GM19035 (cell line): ENCODE data around the gene NSD1.
"Not testable (repeated sequence)": the region's sequence is repeated elsewhere in the genome, so short reads cannot be mapped to it uniquely, and the experiment has no call there.

ENCODE experiments used
- ATAC-seq: cut with Tn5 transposase; IDR thresholded peaks from one replicate; pipeline ENCODE4 v1.9.1; 2021; ENCODE audit not compliant: unreplicated experiment

Gene NSD1

DNA sequence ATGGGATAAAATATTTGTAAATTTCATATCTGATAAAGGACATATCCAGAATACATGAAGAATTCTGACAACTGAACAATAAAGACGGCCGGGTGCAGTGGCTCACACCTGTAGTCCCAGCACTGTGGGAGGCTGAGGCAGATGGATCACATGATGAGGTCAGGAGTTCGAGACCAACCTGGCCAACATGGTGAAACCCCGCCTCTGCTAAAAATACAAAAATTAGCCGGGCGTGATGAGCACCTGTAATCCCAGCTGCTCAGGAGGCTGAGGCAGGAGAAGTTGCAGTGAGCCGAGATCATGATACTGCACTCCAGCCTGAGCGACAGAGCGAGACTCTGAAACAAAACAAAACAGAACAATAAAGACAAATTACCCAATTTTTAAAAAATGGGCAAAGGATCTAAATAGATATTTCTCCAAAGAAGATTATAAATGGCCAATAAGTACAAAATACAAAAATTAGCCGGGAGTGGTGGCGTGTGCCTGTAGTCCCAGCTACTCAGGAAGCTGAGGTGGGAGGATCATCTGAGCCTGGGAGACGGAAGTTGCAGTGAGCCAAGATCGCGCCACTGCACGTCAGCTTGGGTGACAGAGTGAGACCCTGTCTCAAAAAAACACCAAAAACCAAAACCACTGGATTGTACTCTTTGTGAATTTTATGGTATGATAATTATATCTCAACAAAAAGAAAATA lies 9.6 kb upstream of the NSD1 start:
- ATAC-seq, result no peak

DNA sequence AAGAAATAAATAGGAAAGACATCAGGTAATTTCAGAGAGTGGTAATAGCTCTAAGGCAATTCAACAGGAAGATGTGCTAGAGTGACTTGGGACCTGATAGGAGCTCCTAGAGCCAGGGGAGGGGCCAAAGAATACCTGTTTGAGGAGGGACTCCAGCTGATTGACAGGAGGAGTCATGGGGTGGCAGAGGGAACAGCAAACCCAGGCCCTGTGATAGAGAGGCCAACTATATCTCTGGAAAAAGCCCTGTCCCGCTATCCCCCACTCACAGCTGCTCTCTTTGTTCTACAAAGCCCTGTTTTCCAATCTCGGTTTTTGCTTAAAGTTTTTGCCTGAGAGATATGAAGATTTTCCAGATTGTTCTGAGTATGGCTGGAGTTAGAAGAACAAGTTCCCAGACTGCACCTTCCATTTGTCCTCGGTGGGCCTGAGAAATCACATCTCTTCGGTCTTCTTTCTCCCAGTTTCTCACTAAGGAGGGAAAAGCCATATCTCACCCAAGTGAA lies 9.0 kb upstream of the NSD1 start:
- ATAC-seq, result no peak

DNA sequence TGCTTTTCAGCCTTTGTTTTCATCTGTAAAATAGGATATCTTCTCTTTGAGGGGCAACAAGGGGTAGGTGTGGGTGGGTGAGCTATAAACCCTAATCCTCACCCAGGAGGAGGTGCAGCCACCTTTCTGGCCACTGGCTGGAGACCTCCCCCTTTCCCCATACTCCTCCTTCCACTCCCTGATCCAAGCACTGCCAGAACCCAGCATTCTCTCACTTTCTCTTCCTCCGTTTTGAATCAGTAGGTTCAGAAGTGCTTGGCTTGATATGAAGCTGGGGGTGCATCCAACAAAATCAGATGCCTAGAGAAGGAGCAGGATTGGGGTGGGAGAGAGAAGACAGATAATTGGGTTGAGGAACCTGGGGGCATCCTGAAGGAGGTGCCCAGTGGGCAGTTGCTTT lies 6.8 kb upstream of the NSD1 start:
- no peak for ATAC-seq

DNA sequence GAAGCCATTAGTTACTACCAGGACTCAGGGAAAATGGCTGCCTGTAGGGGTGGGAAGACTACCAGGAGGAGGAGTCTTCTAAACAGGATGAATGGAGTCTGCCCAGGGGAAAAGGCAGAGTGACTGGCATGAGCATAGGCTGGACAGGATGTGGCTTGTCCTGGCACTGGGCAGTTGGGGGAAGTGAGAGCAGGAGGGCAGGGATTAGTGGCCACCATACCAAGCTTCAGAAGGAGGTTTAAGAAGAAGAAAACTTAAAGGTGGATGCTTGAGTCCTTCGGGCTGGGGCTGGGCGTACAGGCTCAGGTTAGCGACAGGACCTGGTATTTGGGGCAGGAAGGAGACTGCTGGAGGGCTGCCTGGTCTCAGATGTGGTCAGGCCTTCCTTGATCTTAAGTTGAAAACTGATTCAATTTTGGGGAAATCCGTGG lies 5.0 kb upstream of the NSD1 start:
- no peak for ATAC-seq

DNA sequence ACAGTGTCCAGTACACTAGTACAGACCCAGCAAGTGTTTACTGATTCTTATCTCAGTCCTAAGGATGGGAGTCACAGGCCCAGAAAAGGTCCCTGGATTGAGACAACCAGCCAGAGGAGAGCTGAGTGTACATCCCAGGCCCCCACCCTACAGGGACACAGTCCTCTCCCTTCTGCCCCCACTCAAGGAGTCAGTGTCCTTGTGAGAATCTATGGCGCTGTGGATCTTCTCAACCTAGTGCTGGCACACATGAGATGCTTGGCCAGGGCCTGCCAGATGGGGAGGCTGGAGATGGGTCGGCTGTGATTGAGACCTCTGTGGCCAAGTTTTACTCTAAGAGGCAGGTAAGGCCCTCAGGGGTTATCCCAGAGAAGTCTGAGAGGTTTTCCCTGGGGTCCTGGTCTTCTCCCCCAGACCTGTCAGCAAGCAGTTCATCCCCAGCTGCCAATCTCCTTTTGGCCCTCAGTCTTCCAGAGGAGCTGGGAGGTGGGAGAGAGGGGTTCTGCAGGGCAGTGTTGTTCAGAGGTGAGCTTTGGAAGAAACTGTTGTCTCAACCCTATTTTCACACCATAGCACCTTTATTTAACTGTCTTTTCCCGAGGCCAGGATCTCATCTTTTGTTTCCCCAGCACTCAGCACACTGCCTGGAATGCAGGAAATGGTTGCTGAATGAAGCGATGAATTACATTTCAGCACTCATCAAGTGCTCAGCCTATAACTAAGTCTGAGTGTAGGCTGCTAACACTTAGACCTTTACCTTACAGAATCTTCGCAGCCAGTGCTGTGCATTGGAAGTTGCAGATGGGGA lies 3.2 kb upstream of the NSD1 start:
- ATAC-seq, result no peak

DNA sequence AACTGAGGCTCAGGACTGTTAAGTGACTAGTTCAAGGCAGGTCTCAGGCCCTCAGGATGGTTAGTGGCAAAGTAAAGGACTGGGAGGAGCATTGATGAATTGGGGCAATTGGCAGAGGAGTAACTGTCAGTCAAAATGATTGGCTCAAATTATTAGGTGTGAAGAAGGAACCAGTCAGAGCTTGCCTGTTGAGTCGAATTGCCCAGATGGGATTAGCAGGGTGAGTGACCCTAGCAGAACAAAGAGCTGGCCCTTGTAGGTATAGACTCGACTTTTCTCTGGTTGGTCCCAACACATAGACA lies 2.6 kb upstream of the NSD1 start:
- no peak for ATAC-seq

DNA sequence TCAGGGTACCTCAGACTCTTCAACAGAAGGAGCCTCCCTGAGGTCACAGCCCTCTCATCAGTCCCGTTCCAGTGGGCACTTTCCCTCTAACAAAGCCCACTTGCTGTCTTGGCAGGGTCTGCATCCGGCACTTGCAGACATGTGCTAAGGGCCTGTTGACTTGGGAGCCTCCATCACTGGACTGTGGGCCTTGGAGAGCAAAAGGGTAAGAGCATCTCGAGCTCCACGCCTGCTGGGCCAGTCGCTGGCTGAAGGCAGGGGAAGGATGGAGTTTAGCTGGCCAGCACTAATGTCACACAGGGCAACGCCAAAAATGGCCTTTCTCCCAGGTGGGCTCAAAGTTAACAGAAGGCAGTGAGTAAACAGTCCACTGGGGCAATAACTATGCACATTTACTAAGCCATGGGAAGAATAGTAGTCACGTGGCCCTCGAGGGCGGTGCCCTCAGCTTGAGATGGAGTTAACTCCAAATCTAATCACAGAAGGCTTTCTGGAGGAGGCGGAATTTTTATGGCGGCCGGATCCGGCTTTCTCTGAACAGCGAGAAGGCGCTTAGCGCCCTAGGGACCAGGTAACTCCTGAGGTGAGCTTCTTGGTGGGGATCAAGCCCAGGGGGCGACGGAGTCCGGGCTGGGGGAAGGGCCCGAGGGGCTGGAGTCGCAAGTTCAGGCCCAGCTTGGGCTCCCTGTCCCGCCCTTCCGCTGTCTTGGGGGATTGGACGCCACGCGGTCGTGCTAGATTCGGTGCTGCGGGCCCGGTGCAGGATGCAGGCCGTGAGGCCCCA lies 2.0 kb upstream of the NSD1 start:
- ATAC-seq, result no peak

DNA sequence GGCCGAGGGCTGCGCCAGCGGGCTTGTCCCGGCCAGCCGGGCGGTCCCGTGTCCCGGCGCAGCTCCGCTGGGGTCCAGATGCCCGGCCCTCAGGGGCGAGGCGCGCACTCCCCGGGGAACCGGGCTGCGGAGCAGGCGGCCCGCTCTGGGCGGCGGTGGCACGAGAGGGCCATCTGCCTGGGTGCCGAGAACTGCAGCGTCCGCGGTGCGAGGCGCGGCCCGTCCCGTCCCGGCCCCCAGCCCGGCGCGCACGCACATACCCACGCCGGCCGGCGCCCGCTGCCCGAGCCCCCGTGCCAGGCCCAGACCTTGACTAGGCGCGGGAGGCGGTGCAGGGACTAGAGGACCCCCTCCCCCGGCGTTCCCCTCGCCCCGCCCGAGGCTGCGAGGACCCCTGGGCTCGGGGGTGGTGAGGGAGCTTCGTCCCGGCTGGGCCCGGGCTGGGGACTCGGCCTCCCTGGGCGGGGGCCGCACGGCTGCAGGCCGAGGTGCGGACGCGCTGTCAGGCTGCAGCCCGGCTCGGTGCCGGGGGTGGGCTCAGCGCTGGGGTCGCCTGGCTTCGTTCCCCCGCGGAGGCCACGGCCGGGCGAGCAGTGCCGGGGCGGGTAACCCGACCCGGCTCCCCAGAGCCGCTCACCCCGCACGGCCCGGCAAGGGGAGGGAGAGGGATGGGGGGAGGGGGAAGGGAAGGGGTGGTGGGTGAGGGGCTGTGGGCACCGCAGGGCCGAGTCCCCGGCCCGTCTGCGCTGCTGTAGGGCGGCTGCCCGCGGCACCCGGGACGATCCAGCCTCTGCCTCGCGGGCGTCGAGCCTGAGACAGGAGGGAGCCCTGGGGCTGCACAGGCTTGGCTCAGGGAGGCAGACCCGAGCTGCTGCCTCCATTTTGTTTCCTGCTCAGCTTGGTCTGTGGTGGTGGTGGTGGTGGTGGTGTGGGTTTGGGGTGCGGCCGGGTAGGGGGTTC lies 1.2 kb upstream of the NSD1 start:
- peak; percentile 6 for ATAC-seq

DNA sequence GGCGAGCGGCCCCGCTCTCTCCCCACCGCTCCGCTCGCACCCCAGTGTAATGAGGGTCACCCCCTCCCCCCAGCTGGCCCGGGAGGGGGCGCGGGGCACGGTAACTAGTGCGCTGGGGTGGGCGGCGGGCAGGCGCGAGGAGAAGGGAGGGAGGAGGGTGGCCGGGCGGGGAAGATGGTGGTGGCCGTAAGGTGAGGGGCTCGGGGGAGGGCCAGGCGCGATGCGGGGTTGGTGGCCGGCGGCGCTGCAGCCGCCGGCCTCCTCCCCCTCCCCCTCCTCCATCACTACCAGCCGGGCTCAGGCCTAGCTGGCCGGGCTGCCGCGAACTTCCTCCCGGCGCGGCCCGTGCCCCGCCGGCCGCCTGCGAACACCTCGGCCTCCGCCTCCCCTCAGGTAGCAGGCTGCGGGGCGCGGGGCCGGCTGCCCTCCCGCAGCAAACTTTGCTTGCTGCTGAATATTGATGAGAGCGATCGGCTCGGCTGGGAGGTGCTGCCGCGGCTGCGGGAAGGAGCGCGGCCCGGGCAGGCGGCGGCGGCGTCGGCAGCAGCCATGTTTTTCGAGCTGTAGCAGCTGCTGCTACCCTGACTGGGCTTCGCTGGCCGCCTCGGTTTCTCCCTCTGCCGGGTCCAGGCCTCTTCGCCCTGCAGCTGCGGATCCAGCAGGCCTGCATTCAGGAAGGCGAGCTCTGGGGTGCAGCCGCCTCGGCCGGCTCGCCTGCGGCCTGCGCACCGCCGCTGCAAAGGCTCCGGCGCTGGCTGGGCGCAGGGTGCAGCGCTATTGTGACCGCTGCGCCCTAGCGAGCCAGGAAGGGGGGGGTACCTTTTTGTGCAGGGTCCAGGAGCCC lies 502 bp downstream of the NSD1 start:
- ATAC-seq, result peak; percentile 30

DNA sequence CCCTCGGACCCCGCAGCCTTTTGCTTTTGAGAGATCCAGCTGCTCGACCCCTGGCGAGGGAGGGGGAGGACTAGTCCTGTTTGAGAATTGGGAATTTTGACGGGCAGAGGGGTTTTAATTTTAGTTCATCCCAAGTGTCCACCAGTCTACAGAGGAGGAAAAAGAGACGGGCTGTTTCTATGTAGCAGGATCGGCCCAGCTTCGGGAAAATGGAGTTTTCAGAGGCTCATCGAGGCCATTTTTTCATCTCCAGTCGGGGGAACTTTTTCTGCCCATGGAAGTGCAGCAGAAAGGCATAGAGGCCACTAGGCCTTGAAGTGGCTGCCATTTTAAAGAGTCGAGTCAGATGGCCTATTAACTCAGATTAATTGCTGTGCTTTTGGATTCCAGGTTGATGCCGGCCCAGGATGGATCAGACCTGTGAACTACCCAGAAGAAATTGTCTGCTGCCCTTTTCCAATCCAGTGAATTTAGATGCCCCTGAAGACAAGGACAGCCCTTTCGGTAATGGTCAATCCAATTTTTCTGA lies 1.2 kb downstream of the NSD1 start:
- no peak for ATAC-seq

DNA sequence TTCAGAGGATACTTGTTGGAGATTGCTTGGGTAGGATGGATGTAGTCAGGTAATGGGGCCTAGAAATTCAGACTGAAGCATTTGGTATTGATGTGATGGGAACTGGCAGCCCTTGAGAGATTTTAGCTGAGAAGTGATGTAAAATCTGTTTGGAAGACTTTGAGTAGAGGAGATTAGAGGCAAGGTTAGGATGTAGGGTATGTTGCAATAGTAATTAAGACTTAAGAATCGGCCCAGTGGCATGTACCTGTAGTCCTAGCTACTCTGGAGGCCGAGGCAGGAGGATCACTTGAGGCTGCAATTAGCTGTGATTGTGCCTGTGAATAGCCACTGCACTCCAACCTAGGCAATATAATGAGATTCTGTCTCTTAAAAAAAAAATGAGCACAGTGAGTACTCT lies 6.7 kb downstream of the NSD1 start:
- no peak for ATAC-seq

DNA sequence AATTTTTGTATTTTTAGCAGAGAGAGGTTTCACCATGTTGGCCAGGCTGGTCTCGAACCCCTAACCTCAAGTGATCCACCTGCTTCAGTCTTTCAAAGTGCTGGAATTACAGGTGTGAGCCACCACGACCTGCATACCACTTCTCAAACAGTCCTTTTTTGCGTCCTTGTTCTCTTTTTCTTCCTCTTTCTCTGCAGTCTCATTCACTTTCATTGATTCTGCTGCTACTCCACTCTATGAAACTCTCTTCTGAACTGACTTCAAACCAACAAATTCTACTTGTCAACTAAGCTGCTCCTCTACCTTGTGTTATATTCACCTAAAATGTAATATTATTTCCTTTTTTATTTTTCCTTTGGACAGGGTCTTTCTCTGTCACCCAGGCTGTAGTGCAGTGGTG lies 7.9 kb downstream of the NSD1 start:
- ATAC-seq, result no peak

DNA sequence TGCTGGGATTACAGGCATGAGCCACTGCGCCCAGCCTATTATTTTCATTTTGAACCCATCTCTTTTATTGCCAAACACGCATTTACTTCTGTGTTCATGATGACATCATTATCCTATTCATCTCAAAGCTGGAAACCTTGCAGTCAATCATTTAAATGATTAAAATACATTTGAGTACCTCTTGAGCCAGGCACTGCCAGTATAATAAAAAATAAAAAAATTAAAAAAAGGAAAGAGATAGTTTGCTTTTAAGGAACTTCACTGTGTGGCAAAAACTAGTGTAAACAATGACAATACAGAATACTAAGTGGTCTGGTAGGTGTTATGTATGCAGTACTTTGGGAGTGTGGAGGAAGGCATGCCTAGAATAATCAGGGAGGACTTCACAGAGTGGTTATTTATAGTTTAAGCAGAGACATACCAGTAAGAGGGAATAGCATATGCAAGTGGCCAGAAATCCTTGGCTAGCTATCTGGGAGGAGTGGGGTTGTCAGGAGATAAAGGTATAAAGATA lies 8.6 kb downstream of the NSD1 start:
- ATAC-seq, result no peak

DNA sequence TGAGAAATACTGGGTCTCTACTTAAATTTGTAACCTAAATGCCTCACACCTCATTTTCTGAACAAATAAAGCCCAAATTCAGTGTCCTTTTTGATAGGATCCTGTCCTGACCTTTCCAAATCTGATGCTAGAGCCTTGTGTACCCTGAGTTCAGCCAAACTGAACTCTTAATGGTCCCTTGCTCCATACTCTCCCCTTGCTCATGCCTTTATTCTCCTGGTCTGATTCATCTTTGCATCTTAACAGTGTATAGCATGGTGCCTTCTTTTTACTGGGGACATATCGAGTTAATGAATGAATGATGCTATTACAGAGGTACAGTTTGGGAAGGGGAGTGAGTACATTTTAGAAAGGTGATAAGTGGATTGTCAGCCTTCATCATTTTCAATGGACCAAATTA lies 9.2 kb downstream of the NSD1 start:
- no peak for ATAC-seq

DNA sequence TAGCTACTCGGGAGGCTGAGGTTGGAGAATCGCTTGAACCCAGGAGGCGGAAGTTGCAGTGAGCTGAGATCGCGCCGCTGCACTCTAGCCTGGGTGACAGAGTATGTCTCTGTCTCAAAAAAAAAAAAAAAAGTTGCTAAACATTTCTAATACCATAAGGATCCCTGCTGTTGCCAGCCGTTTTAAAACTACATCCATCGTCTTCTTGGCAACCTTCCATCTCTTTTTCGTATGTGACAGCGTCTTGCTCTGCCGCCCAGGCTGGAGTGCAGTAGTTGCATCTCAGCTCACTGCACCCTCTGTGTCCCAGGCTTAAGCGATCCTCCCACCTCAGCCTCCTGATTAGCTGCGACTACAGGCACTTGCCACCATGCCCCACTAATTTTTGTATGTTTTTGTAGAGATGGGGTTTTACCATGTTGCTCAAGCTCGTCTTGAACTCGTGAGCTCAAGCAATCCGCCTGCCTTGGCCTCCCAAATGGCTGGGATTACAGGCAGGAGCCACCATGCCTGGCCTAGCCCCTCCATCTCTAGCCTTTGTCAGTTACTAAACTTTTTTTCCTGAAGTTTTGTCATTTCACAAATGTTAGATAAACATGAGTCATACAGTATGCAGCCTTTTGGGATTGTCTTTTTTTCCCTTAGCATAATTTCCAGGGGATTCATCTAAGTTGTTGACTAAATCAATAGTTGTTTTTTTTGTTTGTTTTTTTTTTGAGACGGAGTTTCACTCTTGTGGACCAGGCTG lies 13.5 kb downstream of the NSD1 start:
- ATAC-seq, result no peak

DNA sequence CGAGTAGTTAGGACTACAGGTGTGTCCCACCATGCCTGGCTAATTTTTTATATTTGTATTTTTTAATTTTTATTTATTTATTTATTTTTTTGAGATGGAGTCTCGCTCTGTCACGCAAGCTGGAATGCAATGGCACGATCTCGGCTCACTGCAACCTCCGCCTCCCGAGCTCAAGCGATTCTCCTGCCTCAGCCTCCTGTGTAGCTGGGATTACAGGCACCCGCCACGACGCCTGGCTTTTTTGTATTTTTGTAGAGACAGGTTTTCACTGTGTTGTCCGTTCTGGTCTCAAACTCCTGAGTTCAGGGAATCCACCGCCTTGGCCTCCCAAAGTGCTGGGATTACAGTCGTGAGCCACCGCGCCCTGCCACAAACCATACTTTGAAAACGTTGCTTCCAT lies 16.5 kb downstream of the NSD1 start:
- ATAC-seq, result not testable (repeated sequence)

DNA sequence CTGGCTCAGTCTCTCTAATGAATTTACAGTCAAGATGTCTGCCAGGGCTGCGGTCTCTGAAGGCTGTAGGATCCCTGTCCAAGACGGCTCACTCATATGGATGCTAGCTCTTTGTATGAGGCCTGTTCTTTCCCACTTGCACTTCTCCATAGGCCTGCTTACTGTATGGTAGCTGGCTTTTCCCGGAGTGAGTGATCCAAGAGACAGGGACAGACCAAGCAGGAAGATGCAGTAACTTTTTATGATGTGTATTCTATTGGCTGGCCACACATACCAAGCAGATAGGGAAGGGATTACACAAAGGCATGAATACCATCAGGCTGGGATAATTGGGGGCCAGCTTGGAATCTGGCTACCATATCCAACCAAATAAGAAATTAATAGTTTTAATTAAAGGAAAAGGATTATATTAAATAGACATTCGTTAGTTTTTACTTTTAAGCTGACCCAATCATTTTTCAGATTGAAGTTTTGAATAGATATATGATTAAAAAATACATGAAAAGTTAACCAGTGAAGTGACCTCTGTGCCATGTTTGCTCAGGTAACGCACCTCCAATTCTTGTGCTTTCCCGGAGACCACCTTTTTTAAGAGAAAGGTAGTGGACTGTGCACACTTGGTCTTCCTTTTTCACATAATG lies 20.6 kb downstream of the NSD1 start:
- no peak for ATAC-seq

DNA sequence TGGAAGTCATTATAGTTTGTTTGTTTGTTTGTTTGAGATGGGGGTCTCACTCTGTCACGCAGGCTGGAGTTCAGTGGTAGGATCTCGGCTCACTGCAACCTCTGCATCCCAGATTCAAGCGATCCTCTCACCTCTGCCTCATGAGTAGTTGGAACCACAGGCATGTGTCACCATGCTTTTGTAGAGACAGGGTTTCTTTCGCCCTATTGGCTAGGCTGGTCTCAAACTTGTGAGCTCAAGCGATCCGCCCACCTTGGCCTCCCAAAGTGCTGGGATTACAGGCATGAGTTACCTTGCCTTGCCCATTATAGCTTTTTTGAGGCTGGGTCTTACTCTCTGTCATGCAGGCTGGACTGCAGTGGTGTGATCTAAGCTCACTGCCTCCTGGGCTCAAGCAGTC lies 28.8 kb downstream of the NSD1 start:
- ATAC-seq, result no peak
